Colonic mucosa (tissue), 4 donors: ENCODE data around the gene ADAMTS2. TPM values are rescaled to one million over a fixed set of nuclear protein-coding genes. Genes with fewer than 3 reads are reported as not detected.

Source experiments
- DNase-seq: peaks from one replicate; pipeline ENCODE4 v3.0.0-alpha.2; 2020
- H3K27ac ChIP-seq: fragments of 200-600 bp; one replicate; pipeline ENCODE4 v1.8.0; 2021
- H3K27me3 ChIP-seq: fragments of 200-600 bp; one replicate; pipeline ENCODE4 v1.8.0; 2021
- H3K36me3 ChIP-seq: fragments of 200-600 bp; one replicate; pipeline ENCODE4 v1.8.0; 2021
- H3K4me1 ChIP-seq: fragments of 200-600 bp; one replicate; pipeline ENCODE4 v1.8.0; 2021; ENCODE audit warnings: mild to moderate bottlenecking
- H3K4me3 ChIP-seq: fragments of 200-600 bp; one replicate; pipeline ENCODE4 v1.8.0; 2021
- H3K9ac ChIP-seq, 2 donors: one replicate each; pipeline ENCODE4 v1.7.0; 2013; ENCODE audit warnings: control low read depth in 2 of 2, low read depth in 2 of 2, low read length in 2 of 2
- H3K9me3 ChIP-seq: fragments of 200-600 bp; one replicate; pipeline ENCODE4 v1.8.0; 2021
- CTCF ChIP-seq: fragments of 200-600 bp; IDR thresholded peaks from one replicate; pipeline ENCODE4 v1.8.0; 2022; ENCODE audit warnings: antibody characterized with exemption, mild to moderate bottlenecking
- intact Hi-C: fragments of 100-400 bp; cut with DNase I; formaldehyde crosslinking; loops from one replicate; pipeline ENCODE4 v1.14.1; 2022
- total RNA-seq, 2 donors: library from RNA; stranded (reverse); fragmentation: NEBNext Ultra II Directional in 1 of 2; extraction: Animal tissue kit (Norgen Biotek cat#: 25700) in 1 of 2; gene quantifications; one replicate each; pipeline ENCODE4 v1.2.1, GENCODE V29; 2021
- donor health status: healthy.
- donor health status: DM: no; HTN: no; CAD: no.
- donor health status: DM: no; HTN: no; CAD: no.

ADAMTS2 gene
- total RNA-seq, 2 donors from 2014 or later: 2.9 to 4.0 TPM

GRCh38 chr5:179264053-179264782 is 81.0 kb downstream of the ADAMTS2 start:
- Histone ChIP-seq H3K4me1 (no peaks in the 10 kb centered on the region), H3K27ac (no peak overlapping the region), H3K4me3 (no peak overlapping the region), H3K9ac (no peak overlapping the region), H3K9me3 (no peaks in the 10 kb centered on the region), H3K27me3 (no peaks in the 10 kb centered on the region), H3K36me3 (no peaks in the 10 kb centered on the region)
- no peak for TF ChIP-seq CTCF
- DNase-seq: peak; percentile 12
- intact Hi-C loops: no loop called here

GRCh38 chr5:179263391-179264052 is 81.7 kb downstream of the ADAMTS2 start:
- no peaks in the 10 kb centered on the region for H3K4me1 ChIP-seq
- no peaks in the 10 kb centered on the region for H3K9me3 ChIP-seq
- H3K4me3 ChIP-seq: no peak overlapping the region
- H3K36me3 ChIP-seq: no peaks in the 10 kb centered on the region
- no peaks in the 10 kb centered on the region for H3K27me3 ChIP-seq
- DNase-seq: peak; percentile 14
- intact Hi-C loops: no loop called here
- no peak overlapping the region for H3K27ac ChIP-seq
- no peak overlapping the region for H3K9ac ChIP-seq
- no peak for TF ChIP-seq CTCF

DNA sequence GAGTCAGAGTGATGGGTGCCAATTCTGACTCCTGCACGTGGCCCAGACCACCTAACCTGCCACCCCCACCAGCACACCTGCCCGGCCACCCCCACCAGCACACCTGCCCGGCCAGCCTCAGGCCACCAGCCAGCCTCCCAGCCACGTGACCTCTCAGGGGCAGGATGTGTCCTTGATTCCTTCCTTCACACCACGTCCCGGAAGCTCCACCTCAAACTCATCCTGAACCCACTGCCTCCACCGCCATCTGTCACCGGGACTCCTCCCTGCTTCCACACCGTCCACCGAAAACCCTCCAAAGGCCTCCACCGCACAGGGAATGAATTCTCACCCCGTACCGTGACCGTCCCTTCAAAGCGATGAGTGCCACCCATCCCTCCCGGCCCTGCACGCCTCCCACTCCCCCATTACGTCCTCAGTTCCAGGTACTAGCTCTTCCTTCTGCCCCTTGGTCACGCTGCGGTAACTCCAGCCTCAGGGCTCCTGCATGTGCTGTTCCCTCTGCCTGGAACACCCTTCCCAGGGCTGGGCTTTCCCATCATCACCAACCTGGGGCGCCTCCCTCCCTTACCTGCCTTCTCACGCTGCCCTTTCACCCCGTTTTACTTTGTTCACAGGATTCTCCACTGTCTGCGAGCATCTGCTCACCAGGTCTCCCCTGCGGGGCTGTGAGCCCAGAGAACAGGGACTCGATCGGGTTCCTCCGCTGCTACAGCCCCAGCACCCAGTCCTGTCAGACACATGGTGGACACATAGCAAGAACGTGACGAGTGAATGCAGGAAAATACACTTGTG is 82.9 kb downstream of the ADAMTS2 start:
- Histone ChIP-seq H3K9me3 (no peaks in the 10 kb centered on the region), H3K4me1 (no peaks in the 10 kb centered on the region), H3K27ac (no peak overlapping the region), H3K27me3 (no peaks in the 10 kb centered on the region), H3K36me3 (no peaks in the 10 kb centered on the region), H3K9ac (no peak overlapping the region), H3K4me3 (no peak overlapping the region)
- DNase-seq: no peak
- intact Hi-C loops: no loop called here
- no peak for TF ChIP-seq CTCF

GRCh38 chr5:179261301-179262125 is 83.7 kb downstream of the ADAMTS2 start:
- H3K27ac ChIP-seq: no peak overlapping the region
- no peak overlapping the region for H3K9ac ChIP-seq
- no peak for DNase-seq
- no peaks in the 10 kb centered on the region for H3K4me1 ChIP-seq
- no peak for TF ChIP-seq CTCF
- H3K4me3 ChIP-seq: no peak overlapping the region
- H3K27me3 ChIP-seq: no peaks in the 10 kb centered on the region
- H3K36me3 ChIP-seq: no peaks in the 10 kb centered on the region
- intact Hi-C loops: no loop called here
- H3K9me3 ChIP-seq: no peaks in the 10 kb centered on the region
